GM12873 (cell line): ENCODE data around the gene FGGY.

Source experiments
- CTCF ChIP-seq: IDR thresholded peaks from 2 replicates; pipeline ENCODE4 v1.5.1; 2012; ENCODE audit warnings: low read depth, mild to moderate bottlenecking, moderate library complexity, low read length, control low read depth; ENCODE audit not compliant: insufficient read depth; ENCODE audit errors: missing control alignments

FGGY gene

GRCh38 chr1:59428828-59429227 lies 131.9 kb downstream of the FGGY start:
- TF ChIP-seq CTCF: no peak

DNA sequence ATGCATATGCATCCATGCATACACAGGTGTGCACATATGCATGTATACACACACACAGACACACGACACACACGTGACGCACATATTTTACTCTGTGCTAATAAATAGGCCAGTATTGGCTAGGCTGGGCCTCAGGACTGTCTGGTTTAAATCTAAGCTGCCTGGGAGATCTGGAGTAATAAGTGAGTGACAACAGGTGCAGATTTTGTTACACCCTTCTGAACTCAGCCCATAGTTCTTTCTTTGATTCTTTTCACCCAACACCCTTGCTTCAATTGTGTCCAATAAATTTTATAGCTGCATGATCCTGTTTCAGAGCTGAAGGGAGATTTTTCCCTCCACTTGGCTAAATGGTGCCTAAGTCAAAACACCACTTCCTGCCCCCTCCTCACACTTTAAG lies 132.8 kb downstream of the FGGY start:
- no peak for TF ChIP-seq CTCF

DNA sequence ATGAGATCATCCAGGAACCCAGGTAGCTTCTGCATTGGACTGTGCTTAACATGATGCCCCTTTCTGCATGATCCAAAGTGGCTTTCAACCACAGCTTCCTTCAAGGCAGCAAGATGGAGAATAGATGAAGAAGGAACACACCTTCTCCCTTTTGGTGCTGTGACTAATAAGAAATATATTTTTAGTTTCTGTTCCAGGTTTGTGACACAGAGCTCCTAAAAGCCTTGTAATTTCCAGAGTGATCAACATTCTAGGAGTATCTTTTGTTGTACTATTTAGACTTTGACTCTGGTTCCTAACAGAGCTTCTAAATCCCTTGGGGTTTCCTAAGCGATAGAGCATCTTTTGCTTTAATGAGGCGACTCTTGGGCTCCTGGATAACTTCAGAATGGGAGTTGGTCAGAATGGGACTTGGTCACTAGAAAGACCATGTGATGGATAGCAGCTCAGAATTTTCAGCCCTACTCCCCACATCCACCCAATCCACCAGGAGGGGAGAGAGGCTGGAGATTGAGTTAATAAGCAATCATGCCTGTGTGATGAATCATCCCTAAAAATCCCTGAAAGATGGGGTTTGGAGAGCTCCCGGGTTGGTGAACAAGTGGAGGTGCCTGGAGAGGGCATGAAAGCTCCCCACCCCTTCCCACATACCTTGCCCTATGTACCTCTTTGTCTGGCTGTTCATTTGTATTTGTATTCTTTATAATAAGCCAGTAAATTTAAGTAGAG lies 134.8 kb downstream of the FGGY start:
- TF ChIP-seq CTCF: no peak

DNA sequence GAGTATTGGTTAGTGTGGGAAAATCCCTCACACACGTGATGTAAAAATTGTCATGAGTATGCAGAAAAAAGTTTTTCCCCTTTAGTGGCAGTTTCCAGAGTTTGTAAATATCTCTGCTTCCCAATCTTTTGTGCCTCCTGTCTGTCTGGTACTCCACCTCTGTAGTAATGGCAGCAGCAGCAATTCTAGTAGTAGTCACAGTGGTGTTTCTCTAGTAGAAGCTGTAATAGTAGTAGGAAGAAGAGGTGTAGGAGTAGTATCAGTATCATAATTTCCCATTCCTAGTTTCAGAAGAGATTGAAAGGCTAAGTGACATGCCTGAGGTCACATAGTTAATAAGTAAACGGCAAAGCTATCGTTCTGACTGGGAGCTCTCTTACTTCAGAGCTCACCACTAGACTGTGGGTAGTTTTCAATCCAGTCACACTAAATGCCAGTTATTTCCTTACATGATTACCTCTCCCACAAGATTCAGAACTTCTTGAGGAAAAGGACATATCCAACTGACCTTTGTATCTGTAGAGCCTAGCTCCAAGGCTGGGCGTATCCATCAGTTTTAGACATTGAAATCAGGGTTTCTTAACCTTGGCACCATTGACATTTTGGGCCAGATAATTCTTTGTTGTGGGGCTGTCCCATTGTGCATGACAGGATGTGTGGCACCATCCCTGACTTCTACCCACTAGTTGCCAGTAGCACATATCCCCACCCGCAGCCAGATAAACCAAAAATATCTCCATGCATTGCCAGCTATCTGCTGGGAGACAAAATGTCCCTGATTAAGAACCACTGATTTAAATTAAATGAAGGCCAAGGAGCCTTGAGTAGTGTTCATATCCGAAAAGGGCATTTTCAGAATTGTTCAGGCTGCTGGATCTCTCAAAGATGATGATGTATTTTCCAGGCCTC lies 135.9 kb downstream of the FGGY start:
- no peak for TF ChIP-seq CTCF

- no peak for TF ChIP-seq CTCF
Measured at GRCh38 chr1:59433440-59433813, 136.5 kb downstream of the FGGY start.

GRCh38 chr1:59434336-59434735 lies 137.4 kb downstream of the FGGY start:
- TF ChIP-seq CTCF: no peak

- no peak for TF ChIP-seq CTCF
Measured at GRCh38 chr1:59436637-59437036, 139.7 kb downstream of the FGGY start.
